Lower leg skin (tissue), 3 donors: Measurements from ENCODE around the gene KRTAP9-3.
"Not testable (repeated sequence)": the region's sequence is repeated elsewhere in the genome, so short reads cannot be mapped to it uniquely, and the experiment has no call there.

Experiments
- CTCF ChIP-seq, 3 donors: fragments of 450-650 bp; IDR thresholded peaks; one replicate each; pipeline ENCODE4 v1.5.1; 2016; ENCODE audit warnings: antibody characterized with exemption in 3 of 3, mild to moderate bottlenecking in 3 of 3, moderate library complexity in 2 of 3
- POLR2A ChIP-seq, 2 donors: fragments of 450-650 bp; IDR thresholded peaks; one replicate each; pipeline ENCODE4 v1.6.1; 2016 to 2017; ENCODE audit warnings: antibody characterized with exemption in 2 of 2, mild to moderate bottlenecking in 1 of 2, moderate library complexity in 1 of 2

GRCh38 chr17:41249637-41250240, 17.5 kb downstream of the KRTAP9-3 start, which contains the start of gene KRTAP9-4:
- not testable (repeated sequence) for TF ChIP-seq CTCF, POLR2A (IDR thresholded peaks at IDR 0.05)
